ENCODE measurements around the gene MRTFA.

Gene MRTFA

DNA sequence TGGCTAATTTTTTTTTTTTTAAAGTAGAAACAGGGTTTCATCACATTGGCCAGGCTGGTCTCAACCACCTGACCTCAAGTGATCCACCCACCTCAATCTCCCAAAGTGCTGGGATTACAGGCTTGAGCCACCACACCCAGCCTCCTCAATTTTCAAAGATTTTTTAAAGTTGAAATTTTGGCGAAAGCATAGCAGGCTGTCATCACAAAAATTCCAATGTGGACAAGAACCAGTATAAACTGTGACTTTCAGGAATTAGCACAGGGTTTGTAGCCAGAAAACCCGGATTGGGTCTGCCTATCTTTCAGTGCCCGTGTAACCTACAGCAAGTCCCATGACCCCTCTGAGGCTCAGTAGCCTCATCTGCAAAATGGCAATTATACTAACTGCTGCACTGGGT lies 185.9 kb downstream of the MRTFA start:
- DNase-seq, result no peak

DNA sequence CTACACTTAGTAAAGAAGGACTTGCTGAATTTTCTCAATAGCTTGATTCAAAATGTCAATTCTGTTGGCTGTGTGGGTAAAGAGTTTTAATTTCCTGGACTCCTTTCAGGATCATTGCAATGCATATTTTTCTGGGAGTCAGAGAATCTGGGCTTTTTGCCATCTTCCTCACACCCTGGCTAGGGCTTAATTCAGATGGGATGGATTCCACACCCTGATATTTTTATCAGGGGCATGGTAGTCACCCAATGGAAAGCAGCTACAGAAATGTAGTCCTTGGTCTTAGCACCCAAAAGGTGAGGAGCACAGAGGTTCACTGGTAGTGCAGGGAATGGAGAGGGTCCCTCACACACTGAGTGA lies 186.9 kb downstream of the MRTFA start:
- DNase-seq, result no peak

DNA sequence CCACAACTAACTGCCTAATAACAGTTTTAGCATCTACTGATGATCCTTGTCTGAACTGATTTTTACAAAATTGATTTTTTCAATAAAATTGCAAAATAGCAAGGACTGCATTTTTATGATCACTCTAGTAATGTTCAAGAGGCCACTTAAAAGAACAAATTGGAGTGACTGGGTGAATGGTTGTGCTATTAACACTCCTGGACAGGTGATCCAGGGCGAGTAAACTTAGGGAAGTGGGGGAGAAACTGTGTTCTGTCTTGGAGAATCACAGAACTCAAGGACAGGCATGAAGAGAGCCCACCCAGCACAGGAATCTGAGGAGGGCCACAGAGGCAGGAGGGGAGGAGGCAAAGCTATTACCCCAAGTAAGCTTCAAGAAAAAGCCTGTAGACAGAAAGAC lies 190.3 kb downstream of the MRTFA start:
- DNase-seq, result no peak

DNA sequence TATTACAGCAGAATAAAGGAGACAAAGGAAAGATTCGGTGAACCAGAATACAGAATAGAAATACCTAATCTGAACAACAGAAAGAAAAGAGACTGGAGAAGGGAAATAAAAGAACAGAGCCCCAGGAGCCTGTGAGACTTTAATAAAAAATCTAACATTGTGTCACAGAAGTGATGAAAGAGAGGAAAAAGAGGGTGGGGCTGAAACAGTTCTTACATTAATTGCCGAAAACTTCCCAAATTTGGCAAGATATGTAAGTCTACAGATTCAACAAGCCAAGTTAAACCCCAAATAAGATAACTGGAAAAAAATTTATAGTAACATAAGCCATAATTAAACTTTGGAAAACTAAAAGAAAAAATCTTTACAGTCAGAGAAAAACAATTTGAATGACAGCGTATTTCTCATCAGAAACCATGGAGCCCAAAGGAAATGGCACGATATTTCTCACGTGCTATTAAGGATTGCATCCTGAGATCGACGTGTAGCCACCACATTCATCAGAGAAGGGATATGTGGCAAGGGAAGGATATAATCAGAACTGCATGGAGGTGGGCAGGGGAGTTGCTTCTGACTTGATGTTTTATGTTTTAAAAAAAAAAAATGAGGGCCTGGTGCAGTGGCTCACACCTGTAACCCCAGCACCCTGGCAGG lies 192.2 kb downstream of the MRTFA start:
- DNase-seq, result no peak

DNA sequence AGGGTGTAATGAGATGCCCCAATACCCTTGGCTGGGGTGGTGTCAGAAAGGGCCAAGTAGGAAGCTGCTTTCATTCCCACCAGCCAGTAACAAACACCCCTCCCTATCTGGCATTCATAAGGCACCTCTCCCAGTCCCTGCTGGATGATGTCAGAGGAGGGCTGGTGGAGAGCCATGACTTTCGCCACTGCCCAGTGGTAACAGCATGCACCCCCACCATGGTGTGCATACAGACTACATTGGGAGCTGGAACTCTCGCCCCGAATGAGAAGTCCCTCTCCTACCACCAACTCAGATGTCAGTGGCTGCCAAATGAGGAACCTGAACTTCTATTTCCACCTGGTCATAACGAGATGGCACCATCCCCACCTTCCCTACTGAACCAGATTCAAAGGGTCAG lies 192.8 kb downstream of the MRTFA start:
- DNase-seq, result no peak

DNA sequence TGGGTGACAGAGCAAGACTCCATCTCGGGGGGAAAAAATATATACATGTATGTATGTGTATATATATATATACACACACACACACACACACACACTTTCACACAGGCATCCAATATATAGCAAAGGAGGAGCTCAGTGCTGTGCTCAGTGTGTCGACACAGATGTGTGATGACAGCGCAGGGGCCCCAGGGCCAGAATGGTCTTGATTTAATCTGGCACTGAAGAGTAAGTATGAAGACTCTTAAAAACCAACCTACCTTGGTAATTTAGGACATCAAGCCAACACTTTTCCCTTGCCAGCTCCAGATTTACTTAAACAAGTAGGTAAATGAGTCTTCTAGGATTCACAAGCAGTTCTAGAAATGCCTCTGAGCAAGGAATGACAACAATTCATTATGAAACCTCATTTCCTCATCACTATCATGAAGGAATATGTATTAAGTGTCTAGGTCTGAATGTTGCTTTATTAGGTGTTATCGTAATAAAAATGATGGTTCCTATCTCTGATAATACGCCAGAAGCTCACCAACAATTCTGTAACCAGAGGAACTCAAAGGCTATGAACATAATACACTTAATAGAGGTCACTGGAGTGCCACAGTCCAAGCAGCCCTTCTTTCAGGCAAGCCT lies 194.6 kb downstream of the MRTFA start:
- no peak for DNase-seq

DNA sequence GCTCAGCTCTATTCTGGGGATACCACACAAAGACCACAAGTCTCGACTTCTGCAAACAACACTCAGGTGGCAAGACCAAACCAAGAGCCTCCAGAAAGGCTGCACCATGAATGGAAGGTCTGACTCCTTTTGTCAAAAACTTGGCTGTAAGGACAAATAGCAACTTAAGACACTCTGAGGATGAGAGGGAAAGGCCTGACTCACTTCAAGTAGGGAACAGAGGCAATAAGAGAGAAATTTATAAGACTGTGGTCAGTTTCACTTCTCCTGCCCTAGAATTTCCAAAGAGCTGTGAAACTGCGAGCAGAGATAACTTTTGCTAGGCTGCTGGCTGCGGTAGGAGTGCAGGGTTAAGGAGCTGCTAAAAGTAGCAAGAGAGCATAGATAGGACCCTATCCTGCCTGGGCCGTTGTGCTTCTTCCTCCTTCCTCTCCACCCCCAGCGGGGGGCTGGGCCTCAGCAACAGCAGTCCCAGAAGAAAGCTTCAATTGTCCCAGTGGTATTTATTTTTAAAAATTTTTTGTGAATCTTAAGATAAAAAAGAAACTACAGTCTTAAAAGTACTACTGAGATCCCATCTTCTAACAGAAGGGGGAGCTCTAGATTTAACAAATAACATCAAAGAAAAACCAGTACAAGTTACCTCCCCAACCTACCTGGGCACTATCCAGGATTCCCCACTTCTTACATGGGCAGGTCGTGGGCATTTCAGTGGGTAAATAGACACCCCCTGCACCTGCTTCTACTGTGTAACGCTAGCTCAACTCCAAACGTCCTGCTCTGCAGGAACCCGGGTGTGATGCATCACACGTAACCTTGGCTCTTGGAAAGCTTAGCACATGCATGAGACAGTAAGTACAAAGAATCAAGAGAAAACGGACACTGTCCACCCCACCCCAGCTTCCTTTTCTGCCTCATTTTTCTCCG lies 199.8 kb downstream of the MRTFA start:
- DNase-seq, result no peak

DNA sequence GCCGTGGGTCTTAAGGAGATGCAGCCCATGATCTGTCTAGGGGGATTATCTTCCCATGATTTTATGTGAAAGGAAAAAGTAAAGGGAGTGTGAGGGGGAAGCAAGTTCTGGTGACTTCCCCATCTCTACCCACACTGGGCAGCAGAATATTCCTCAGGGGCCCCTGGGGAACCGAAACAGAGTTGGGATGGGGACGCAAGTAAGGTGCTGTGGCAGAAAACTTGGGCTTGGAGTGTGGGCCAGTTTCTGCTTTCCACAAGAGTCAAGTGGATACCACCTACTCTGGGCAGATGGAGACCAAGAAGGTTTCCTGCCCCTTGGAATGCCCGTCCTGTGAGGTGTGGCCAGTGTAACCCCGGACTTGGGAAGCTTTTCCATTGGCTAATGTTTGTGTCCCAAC lies 201.8 kb downstream of the MRTFA start:
- no peak for DNase-seq

DNA sequence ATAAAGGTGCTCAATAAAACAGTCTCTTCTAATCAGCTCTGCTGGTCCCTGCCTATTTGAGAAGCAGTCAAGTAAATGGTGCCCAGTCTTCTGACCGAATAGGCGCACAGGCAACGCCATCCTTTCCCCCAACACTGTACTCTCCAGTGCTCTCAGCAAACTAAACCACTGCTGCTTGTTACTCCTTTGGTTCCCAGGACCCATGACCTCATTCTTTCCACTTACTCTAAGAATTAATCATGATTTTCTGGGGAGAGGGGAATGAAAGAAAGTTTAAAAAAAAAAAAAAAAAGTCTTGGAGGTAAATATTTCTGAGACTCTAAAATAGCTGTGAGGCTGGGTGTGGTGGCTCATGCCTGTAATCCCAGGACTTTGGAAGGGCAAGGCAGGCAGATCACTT lies 202.4 kb downstream of the MRTFA start:
- DNase-seq, result no peak

DNA sequence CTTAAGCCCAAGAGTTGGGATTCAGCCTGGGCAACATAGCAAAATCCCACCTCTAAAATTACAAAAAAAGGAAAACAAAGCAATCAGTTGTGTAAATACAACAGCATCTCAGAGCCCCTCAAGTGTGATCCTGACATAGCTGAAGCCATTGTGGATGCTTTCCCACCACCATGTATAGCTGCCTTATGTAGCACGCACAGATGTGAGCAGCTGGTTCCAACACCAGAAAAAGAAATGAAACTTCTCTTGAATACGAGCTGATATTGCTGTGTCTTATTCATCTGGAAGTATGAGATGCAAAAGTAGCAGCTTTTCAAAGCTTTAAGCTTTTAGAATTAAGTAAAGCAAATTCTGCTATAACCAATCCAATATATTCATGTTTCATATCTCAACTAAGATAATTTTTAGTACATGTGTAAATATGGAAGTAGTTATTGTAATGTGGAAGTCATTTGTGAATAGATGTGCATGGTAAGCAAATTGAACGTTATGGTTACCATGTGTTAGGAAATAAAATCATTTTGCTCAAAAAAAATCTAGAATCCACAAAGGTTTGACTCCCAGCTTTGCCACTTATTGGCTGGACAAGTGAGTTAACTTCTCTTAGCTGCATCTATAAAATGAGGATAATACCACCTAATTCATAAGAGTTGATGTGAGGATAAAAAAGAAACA lies 203.0 kb downstream of the MRTFA start:
- DNase-seq, result no peak

DNA sequence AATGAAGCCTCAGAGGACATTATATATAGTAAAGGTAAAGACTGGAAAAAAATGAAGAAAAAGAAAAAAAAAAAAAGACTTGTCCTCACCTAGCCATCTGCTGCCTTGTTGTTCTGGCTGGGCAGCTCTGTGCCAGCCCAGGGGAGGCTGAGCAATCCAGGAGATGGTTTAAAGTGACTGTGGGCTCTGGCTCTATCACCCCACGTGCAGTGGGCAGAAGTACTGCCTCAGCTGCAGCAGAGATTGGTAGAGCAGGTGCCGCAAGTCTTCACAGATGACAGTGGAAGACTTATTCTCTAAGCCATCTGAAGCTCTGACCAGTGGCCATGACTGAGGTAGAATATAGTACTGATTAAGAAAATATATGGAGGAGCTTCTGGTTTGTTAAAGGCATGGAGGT lies 203.9 kb downstream of the MRTFA start:
- DNase-seq, result no peak

DNA sequence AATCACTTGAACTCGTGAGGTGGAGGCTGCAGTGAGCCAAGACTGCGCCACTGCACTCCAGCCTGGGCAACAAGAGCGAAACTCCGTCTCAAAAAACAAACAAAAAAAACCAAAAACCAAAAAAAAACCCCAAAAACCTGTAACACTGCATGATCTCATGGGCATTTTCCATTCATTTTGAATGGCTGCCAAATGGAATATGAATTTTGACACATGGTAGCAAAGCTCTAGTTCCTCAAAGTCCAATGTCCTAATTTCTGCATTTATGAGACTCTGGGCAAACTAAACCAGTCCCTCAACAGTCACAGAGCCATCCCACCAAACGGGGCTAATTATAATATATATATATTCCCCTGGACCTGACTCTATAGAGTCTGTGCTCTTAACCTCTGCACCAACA lies 204.4 kb downstream of the MRTFA start:
- DNase-seq, result no peak

DNA sequence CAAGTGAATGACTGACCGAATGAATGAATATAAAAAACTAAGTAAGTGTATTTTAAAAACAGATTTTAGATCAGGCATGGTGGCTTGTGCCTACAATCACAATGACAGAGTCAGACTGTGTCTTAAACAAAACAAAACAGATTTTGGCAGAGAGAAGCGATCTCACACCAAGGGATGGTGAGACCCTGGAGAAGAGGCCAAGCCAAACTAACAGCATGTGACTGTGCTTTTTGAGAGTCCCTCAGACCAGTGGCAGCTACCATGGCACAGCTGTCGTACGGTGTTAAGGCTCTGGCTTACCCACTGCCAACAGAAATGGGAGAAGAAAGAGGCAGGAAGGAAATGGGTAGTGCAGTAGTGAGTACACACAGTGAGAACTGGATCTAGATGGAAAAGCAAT lies 205.5 kb downstream of the MRTFA start:
- DNase-seq, result no peak

DNA sequence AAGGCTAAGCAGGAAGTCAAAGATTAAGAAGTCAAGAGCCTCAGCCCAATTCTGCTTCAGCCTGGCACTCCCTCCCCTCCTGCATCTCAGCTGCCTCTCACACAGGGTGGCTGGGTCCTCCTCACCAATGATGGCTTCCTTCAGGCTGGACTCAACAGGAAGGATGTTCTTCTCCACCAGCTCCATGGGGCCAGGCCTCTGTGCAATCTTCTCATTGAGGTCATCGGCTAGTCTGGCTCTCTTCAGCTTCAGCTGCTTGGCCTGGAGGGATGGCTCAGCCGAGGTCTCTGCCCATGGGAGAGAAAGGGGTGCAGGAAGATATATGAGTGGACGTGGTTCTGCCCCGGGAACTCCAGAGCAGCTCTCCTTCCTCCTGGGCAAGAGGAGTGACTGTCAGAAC lies 207.0 kb downstream of the MRTFA start:
- DNase-seq, result no peak

DNA sequence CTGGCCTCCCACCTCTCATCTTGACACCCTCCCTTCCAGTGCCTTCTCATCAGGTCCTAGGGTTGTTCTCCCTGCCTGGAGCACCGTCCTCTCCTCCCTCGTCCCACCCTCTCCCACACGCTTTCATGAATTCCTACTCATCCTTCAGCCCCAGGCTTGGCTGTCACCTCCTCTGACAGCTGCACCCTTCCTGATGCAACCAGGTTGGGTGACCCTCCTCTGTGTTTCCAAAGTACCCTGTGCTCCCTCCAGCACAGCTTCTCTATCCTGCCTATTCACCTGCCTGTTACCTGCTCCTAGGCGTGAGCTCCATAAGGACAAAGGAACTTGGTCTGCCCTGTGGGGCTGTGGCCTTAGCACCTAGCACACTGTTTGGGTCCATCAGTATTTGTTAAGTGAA lies 207.7 kb downstream of the MRTFA start:
- no peak for DNase-seq

DNA sequence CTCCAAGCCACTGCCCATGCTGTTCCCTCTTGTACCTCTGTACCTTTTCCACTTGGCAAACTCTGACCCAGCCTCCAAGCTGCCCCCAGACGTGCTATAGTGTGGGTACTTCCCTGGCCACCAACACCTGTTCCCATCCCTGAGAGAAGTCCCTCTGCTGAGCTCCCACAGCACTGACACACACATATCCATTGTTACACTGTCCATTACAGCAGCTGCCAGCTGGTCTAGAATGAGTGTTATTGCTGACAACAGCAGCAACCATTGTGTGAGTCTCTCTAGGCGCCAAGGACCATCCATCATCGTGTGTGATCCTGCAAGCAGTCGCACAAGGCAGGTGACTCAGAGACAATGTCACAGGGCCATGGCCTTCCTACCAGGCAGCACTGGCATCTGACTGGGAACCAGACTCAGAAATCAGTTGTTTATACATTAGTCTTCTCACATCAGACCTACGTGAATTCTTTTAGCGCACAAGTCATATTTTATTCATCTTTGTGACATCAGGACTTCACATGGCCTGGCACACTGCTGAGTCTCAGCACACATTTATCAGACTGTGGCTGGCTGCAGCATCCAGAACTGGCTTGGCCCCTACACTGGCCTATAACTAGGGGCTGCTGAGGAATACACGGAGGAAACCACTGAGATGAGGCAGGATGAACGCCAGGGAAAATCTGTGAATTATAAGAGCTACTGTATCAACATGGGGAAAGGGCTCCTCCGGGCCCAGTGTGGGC lies 209.8 kb downstream of the MRTFA start:
- no peak for DNase-seq

DNA sequence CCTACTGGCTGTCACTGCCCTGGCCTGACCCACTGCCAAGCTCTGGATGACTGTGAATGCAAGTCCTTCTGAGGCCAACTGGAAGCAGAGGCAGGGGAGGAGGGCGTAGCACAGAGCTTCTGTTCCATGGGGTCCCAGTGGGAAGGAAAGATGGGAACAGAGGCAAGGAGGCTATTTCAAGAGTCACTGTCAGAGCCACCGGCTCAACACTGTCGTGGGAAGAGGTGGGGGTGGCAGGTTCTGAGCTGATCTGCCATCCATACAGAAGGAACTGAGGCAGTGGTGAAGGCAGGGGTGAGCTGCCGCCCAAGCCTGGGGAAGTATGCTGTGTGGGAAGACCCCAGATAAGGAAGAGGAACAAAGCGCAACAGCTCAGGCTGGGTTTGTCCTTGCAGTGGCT lies 211.4 kb downstream of the MRTFA start:
- no peak for DNase-seq

DNA sequence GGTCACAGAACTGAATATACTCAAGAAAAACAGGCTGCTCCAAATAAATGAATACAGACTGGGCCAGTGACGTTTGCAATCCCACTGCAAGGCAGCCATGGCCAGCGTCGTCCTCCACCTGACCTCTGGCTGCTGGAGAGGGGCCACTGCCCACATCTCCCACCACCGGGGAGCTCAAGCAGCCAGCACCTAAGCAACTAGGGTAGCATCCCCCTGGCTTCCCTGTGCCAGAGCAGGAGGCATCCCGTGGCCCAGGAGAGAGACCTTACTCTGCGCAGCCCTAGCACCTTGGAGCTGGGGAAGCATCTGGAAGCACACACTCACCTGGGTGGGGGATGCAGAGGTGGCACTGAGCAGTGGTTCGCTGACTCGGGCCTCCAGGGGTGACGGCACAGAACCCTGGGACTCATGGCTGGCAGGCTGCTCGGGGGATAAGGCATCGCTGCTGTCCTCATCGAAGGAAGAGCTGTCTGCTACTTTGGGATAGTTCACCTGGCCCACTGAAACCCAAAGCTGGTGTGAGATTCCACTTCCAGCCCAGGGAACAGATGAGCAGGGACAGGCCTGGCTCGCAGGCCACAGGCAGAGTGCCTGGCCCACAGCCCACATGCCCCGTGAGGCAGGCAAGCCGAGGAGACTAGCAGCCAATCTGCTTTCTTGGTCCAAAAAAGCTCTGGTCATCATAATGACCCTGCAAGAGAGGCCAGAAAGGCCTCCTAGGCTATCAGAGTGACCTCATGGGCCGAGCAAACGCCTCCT lies 212.5 kb downstream of the MRTFA start:
- DNase-seq, result no peak

DNA sequence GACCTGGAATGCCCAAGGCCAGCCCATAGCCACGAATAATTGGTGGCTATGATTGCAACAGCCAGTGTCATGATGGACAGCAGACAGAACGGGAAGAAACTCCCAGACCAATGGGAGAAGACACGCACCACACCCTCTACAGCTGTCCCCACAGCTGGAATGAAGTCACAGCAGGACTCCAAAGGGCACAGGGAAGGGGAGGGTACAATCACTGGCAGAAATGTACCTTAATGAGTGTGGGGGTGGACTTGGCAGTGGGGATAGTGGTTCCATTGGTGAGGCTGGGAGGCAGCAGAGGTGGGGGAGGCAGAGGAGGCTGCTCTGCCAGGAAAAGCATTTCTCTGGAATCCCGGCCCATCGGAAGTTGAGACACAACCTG lies 213.2 kb downstream of the MRTFA start:
- no peak for DNase-seq

DNA sequence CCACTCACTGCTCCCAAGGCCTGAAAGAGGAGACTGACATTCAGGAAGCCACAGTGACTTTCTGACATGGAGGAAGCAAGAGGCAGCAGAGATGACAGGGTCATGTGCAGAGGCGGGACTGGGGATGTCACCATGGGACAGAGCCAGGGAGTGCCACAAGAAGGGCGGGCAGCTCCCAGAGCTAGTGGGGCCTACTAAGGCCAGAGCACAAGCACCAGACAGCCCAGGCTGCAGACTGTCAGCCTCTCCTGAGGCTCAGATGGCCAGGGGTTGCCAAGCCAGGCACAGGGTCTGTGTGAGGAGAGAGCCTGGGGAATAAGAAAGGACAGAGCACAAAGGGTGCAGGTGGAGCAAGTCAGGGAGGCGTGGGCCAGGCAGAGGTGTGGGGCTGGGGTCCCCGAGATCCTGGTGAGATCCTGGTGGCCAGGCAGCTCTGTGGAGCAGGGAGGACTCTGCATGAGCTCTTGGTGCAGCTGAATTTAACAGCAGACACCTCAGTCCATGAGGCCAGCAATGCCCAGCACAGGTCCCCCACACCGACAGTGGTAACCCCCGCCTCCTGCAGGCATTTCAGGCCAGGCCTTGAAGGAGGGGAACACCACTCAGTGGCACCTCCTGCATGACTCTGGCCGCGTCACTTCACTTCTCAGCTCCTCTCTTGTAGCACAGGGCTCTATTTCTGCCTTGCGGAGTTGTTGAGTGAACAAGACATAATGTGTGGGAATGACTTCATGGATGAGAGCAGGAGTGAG lies 213.8 kb downstream of the MRTFA start:
- DNase-seq, result no peak

DNA sequence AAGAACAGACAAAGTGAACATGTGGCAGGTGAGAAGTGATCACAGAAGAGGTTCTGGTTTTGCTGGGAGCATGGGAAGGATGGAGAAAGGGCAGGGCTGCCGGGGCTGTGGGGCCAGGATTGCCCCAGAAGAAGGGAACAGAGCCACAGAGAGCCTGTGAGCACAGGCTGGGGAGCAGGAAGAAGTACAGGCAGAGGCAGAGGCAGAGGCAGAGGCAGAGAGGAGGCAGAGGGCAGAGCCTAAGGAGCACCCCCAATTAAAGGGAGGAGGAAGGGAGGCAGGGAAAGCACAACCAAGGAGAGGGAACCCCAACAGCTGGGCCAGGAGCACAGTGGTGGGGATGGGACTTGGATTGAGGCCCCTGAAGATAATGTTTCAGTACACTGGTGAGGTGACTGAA lies 214.6 kb downstream of the MRTFA start:
- no peak for DNase-seq

DNA sequence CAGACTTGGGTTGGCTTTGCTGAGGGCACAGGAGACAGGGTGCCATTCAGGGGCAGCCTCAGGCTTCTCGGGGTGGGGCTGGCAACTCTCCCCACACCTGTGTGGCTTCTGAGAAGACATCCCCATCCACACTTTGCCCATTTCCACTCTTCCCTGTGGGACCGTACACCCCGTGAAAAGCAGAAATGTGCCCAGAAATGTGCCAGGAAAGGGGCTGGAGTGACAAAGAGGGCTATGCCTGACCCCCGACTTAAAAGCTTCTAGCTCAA lies 215.5 kb downstream of the MRTFA start:
- no peak for DNase-seq

All from 8988T (cell line).